ENCODE data around the gene BDKRB1. TPM values are rescaled to one million over a fixed set of nuclear protein-coding genes. Genes with fewer than 3 reads are reported as not detected.
"Not testable (repeated sequence)": the region's sequence is repeated elsewhere in the genome, so short reads cannot be mapped to it uniquely, and the experiment has no call there.

Gene BDKRB1
- total RNA-seq, 2 experiments from 2014 or later = not detected

DNA sequence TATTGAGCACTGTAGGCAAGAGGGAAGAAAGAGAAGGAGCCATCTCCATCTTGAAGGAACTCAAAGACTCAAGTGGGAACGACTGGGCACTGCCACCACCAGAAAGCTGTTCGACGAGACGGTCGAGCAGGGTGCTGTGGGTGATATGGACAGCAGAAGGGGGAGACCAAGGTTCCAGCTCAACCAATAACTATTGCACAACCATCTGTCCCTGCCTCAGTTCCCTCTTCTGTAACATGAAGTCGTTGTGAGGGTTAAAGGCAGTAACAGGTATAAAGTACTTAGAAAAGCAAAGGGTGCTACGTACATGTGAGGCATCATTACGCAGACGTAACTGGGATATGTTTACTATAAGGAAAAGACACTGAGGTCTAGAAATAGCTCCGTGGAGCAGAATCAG is 13.9 kb upstream of the BDKRB1 start:
- CTCF ChIA-PET = no interaction called here
- Mint-ChIP-seq H3K4me1 (no peaks in the 10 kb centered on the region), H3K9me3 (no peaks in the 10 kb centered on the region), H3K27ac (no peak overlapping the region), H3K27me3 (no peaks in the 10 kb centered on the region), H3K36me3 (ENCODE audit: low read depth) (no peaks in the 10 kb centered on the region), H3K4me3 (no peak overlapping the region)
- POLR2A ChIA-PET = no interaction called here
- no peak for DNase-seq

DNA sequence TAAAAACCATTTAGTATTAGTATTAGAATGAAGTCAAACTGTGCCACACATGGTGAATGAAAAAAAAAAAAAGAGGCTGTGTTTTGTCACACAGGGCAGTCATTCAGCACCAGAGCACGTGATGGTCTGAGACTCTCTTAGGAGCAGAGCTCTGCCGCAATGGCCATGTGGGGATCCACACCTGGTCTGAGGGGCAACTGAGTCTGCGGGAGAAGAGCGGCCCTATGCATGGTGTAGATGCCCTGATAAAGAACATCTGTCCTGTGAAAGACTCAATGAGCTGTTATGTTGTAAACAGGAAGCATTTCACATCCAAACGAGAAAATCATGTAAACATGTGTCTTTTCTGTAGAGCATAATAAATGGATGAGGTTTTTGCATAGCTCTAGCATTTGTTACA is 12.2 kb upstream of the BDKRB1 start:
- Mint-ChIP-seq H3K4me3 (no peak overlapping the region), H3K9me3 (no peaks in the 10 kb centered on the region), H3K36me3 (ENCODE audit: low read depth) (no peaks in the 10 kb centered on the region), H3K4me1 (no peaks in the 10 kb centered on the region), H3K27ac (no peak overlapping the region), H3K27me3 (no peaks in the 10 kb centered on the region)
- ChIA-PET POLR2A (no interaction called here), CTCF (no interaction called here)
- DNase-seq = no peak

DNA sequence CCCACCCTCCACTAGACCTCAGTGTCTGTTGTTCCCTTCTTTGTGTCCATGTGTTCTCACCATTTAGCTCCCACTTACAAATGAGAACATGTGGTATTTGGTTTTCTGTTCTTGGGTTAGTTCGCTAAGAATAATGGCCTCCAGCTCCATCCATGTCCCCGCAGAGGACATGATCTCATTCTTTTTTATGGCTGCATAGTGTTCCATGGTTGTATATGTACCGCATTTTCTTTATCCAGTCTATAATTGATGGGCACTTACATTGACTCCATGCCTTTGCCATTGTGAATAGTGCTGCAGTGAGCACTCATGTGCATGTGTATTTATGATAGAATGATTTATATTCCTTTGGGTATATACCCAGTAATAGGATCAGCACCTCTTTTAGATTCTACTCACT is 10.9 kb upstream of the BDKRB1 start:
- H3K27me3 Mint-ChIP-seq; H3K4me1 Mint-ChIP-seq; H3K36me3 Mint-ChIP-seq (ENCODE audit: low read depth); POLR2A ChIA-PET; DNase-seq; H3K4me3 Mint-ChIP-seq; H3K27ac Mint-ChIP-seq; H3K9me3 Mint-ChIP-seq; CTCF ChIA-PET: not testable (repeated sequence)

DNA sequence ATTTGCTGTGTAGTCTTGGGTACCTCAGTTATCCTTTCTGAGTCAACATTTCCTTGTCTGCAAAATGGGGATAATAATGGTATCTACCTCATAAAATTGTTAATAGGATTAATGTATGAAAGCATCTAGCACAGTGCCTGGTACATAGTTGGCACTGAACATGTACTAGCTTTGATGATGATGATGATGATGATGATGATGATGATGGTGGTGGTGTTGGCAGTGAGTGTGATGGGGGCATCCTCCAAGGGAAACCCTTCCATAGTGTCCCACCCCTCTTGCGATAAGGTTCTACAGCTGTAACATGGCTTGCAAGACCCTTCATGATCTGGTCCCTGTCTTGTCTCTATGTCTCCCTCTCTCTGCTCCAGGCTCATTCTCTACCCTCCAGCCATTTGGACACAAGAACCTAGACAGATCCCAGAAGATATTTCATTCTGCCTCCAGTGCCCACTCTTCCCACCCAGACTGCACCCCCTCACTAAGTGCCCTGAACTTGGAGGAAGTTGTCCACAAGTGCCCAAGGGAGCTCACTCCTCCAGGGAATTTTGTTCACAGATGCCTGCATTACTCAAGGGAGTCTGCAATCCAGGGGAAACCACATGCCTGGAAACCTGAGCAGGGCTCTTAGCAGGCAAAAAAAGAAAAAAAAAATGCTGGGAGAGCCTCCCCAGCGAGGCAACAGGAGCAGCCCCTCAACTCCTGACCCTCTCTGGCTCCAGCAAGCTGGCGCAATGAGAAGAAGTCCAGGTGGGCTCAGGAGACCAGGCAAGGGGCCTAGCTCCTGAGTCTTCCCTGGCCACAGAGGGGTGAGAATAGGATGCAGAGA is 10.1 kb upstream of the BDKRB1 start:
- CTCF ChIA-PET = interaction anchor here (1.3 kb wide), 1 partner anchor 28 kb away, joined by 4 read pairs; no protein-coding TSS in a partner anchor
- Mint-ChIP-seq H3K27ac (no peak overlapping the region), H3K4me3 (no peak overlapping the region), H3K36me3 (ENCODE audit: low read depth) (no peaks in the 10 kb centered on the region), H3K4me1 (no peaks in the 10 kb centered on the region), H3K9me3 (no peaks in the 10 kb centered on the region), H3K27me3 (peaks cover 3% of the 10 kb centered on the region)
- no peak for DNase-seq
- POLR2A ChIA-PET = no interaction called here

DNA sequence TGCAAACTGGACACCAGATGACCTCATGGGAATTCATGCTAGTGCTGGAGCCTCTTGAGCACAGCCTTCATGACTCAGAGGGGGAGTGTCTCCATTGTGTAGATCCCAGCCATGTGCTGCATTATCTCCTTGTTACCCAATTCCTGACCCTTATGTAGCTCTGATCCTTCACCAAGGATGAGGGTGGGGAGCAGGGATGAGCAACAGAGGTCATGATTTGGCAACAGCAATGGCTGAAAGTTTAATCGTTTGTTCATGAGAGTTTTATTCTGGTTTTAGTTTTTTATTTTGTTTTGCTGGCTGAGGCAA is 9.5 kb upstream of the BDKRB1 start:
- H3K4me3 Mint-ChIP-seq = no peak overlapping the region

DNA sequence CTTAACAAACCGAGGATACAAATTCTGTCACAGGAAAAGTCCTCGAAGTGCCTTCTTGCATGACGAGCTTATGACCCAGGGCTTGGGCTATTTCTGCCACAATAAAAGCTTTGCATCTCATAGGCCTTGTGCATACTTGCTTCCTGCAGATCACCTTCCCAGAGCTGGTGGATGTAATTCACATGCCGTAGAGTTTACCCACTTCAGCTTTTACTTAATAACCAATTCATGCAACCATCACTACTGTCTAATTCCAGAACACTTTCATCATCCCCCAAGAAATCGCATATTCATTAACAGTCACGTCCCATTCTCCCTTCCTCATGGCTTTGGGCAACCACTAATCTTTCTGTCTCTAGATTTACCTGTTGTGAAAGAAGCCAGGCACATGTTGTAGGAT is 9.0 kb upstream of the BDKRB1 start:
- Mint-ChIP-seq H3K4me1 (no peaks in the 10 kb centered on the region), H3K4me3 (no peak overlapping the region), H3K9me3 (no peaks in the 10 kb centered on the region), H3K27me3 (peaks cover 5% of the 10 kb centered on the region), H3K27ac (no peak overlapping the region), H3K36me3 (ENCODE audit: low read depth) (no peaks in the 10 kb centered on the region)
- ChIA-PET CTCF (interaction anchor here (1.3 kb wide), 1 partner anchor 27 kb away, joined by 4 read pairs; no protein-coding TSS in a partner anchor), POLR2A (no interaction called here)
- no peak for DNase-seq

More for the DNA sequence above, 9.5 kb upstream of the BDKRB1 start:
- Mint-ChIP-seq H3K27me3 (peaks cover 4% of the 10 kb centered on the region), H3K4me1 (no peaks in the 10 kb centered on the region), H3K36me3 (ENCODE audit: low read depth) (no peaks in the 10 kb centered on the region), H3K27ac (no peak overlapping the region), H3K9me3 (no peaks in the 10 kb centered on the region)
- POLR2A ChIA-PET = no interaction called here
- DNase-seq = no peak
- CTCF ChIA-PET = interaction anchor here (1.3 kb wide), 1 partner anchor 27 kb away, joined by 4 read pairs; no protein-coding TSS in a partner anchor

DNA sequence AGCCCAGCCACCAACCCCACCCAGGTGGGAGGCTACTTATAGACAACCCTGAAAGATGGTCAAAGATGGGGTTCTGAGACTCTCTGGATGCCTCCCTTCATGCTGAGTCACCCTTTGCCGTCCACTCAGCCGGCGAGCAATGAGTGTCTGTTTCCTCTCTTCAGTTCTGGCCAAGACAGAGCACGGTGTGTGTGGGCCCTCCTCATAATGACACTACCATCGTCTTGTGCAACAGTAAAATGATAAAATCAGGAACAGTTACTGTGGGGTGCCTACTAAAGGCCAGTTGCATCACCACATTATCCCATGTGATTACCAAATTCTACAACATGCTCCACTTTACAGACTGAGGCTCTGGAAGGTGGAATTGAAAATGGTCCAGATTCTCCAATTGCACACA is 7.0 kb upstream of the BDKRB1 start:
- no peak overlapping the region for H3K27ac Mint-ChIP-seq
- CTCF ChIA-PET = no interaction called here
- DNase-seq = no peak
- peaks cover 5% of the 10 kb centered on the region for H3K27me3 Mint-ChIP-seq
- POLR2A ChIA-PET = no interaction called here
- no peaks in the 10 kb centered on the region for H3K9me3 Mint-ChIP-seq
- H3K4me3 Mint-ChIP-seq = no peak overlapping the region
- H3K36me3 Mint-ChIP-seq (ENCODE audit: low read depth) = no peaks in the 10 kb centered on the region
- H3K4me1 Mint-ChIP-seq = no peaks in the 10 kb centered on the region

DNA sequence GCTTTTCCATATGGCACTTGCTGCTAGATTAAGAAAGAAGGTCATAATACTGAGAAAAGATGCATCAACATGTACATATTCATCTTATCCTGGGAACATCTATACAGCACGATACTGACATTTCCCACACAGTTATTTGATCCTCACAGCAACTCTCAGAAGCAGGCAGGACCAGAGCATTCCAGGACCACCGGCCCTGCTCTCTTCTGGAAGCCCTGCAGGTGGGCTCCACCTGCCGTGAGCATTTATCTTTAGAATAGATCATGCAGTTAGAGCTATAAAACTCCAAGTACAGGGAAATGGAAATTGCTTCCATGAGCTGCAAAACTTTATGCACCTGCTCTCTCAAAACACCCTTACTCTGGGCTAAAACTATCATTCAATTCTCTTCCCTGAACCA is 5.5 kb upstream of the BDKRB1 start:
- H3K36me3 Mint-ChIP-seq (ENCODE audit: low read depth) = no peaks in the 10 kb centered on the region
- H3K4me3 Mint-ChIP-seq = no peak overlapping the region
- no peaks in the 10 kb centered on the region for H3K4me1 Mint-ChIP-seq
- no peak for DNase-seq
- H3K27ac Mint-ChIP-seq = no peak overlapping the region
- H3K27me3 Mint-ChIP-seq = peaks cover 5% of the 10 kb centered on the region
- CTCF ChIA-PET = no interaction called here
- H3K9me3 Mint-ChIP-seq = no peaks in the 10 kb centered on the region
- POLR2A ChIA-PET = no interaction called here

DNA sequence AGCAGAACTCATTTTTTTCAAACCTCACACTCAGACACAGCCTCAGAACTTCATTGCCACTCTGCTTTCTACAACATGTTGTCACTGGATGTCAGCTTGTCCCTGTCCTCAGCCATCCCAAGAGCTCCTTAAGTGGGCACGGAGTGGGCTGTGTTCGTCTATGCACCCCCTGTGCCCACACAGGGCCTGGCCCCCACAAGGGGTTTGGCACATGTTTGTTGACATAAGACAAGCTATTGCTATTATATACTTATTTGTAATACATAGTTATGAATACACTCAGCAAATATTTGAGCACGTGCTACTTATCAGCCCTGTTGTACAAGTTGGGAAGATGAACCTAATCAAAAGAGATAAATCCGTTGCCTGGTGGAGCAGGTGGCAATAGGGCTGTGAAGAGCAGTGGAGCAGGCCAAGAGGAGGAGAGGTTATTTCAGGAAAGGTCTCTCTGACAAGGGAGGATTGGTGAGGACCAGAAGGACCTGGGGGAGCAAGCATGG is 4.3 kb upstream of the BDKRB1 start:
- H3K4me3 Mint-ChIP-seq = no peak overlapping the region
- H3K27me3 Mint-ChIP-seq = peaks cover 5% of the 10 kb centered on the region
- DNase-seq = no peak
- no peaks in the 10 kb centered on the region for H3K36me3 Mint-ChIP-seq (ENCODE audit: low read depth)
- POLR2A ChIA-PET = no interaction called here
- H3K27ac Mint-ChIP-seq = no peak overlapping the region
- CTCF ChIA-PET = no interaction called here
- H3K9me3 Mint-ChIP-seq = no peaks in the 10 kb centered on the region
- no peaks in the 10 kb centered on the region for H3K4me1 Mint-ChIP-seq

DNA sequence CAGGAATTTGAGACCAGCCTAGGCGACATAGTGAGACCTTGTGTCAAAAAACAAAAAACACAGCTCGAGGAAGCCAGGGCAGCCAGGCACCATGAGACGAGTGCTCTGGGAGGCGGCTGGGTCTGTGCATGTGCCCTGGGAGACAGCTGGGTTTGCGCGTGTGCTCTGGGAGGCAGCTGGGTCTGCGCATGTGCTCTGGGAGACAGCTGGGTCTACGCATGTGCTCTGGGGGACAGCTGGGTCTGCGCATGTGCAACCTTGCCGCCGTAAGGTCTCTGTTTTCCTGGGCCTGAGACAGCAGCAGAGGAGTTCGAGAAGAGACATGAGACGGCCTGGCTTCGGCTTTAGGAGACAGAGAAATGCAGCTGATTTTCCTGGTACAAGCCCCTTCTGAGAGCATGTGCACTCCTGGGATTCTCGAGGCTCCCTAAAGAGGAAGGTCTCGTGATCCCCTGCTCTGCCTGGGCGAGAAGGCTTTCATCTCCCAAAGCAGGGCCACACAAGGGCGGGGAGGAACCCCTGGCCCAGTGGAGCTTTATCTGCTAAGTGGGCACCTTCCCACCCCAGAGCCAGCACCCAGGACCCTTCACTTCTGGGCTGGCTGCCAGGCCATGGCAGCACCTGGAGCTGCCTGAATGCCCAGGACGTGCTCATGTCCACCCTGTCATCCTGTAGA is 3.5 kb upstream of the BDKRB1 start:
- DNase-seq = no peak
- H3K9me3 Mint-ChIP-seq = no peaks in the 10 kb centered on the region
- CTCF ChIA-PET = no interaction called here
- H3K4me3 Mint-ChIP-seq = no peak overlapping the region
- no peaks in the 10 kb centered on the region for H3K36me3 Mint-ChIP-seq (ENCODE audit: low read depth)
- H3K27me3 Mint-ChIP-seq = peaks cover 7% of the 10 kb centered on the region
- no peak overlapping the region for H3K27ac Mint-ChIP-seq
- POLR2A ChIA-PET = no interaction called here
- H3K4me1 Mint-ChIP-seq = no peaks in the 10 kb centered on the region

DNA sequence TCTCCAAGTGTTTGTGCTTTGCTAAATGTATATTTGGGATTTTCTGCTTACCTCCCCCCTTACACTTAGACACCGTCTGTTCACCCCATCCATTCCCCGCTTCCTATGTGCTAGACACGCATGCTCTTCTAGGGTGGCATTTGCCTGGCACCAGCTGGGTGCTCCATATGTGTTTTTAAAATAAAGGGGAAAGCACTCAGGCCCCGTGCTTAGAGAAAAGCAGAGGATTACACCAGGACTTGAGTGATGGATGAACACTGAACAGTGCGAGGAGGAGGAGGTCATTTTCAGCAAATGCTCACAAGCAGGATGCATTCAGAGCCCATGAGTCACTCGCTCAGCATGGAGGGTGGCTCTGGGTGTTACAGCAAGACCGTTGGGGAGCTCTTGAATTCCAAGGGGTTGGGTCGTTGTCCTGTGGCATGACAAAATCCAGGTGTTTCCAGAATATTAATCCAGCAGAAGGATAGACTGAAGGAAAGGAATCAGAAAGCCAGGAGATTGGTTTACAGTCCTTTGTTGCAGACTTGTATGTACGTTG is 2.9 kb upstream of the BDKRB1 start:
- H3K27me3 Mint-ChIP-seq = peaks cover 7% of the 10 kb centered on the region

DNA sequence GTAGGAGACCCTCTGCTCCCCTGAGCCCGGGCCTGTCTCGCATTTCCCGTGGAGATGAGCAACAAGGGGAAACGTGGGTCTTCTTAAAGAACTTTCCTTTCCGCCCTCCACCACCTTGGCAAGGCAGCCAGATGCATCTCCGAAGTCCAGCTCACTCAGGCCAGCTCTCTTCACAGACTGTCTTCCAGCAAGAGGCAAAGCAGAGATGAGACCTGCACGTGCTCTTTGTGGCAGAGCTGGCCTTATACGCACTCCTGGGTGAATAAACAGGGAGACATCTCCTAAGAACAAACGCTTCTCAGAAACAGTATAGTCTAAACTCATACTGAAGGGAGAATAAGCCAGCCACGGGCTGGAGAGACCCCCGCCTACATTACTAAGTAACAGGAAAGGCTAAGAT is 1.3 kb upstream of the BDKRB1 start:
- H3K4me3 Mint-ChIP-seq = no peak overlapping the region
- no peaks in the 10 kb centered on the region for H3K9me3 Mint-ChIP-seq
- POLR2A ChIA-PET = no interaction called here
- no peak for DNase-seq
- peaks cover 6% of the 10 kb centered on the region for H3K27me3 Mint-ChIP-seq
- CTCF ChIA-PET = no interaction called here
- no peak overlapping the region for H3K27ac Mint-ChIP-seq
- no peaks in the 10 kb centered on the region for H3K4me1 Mint-ChIP-seq
- no peaks in the 10 kb centered on the region for H3K36me3 Mint-ChIP-seq (ENCODE audit: low read depth)

More for the DNA sequence above, 2.9 kb upstream of the BDKRB1 start:
- no peak overlapping the region for H3K4me3 Mint-ChIP-seq
- no peaks in the 10 kb centered on the region for H3K36me3 Mint-ChIP-seq (ENCODE audit: low read depth)
- H3K9me3 Mint-ChIP-seq = no peaks in the 10 kb centered on the region
- DNase-seq = no peak
- ChIA-PET POLR2A (no interaction called here), CTCF (interaction anchor here (0.6 kb wide), 1 partner anchor 159 kb away, joined by 3 read pairs; no protein-coding TSS in a partner anchor)
- H3K4me1 Mint-ChIP-seq = no peaks in the 10 kb centered on the region
- H3K27ac Mint-ChIP-seq = no peak overlapping the region

DNA sequence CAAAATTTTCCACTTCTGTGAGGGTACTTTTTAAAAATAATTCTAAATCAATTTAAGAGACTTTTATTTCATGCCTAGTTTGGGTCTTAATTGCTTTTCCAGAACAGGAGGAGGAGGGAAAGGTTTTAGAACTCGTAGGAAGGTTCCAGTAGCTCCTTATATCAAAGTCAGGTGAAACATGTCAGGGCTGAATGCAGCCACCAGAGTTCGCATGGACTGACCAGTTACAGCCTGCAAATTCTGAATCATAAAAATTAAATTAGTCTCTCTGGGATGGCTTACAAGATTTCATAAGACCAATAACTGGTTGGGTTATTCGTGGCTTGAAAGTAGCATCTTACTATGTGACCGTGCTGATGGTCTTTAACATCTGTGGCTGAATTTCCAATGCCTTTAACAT is 397 bp downstream of the BDKRB1 start:
- no peaks in the 10 kb centered on the region for H3K36me3 Mint-ChIP-seq (ENCODE audit: low read depth)
- CTCF ChIA-PET = no interaction called here
- H3K4me1 Mint-ChIP-seq = no peaks in the 10 kb centered on the region
- peaks cover 12% of the 10 kb centered on the region for H3K27me3 Mint-ChIP-seq
- H3K9me3 Mint-ChIP-seq = no peaks in the 10 kb centered on the region
- POLR2A ChIA-PET = no interaction called here
- H3K27ac Mint-ChIP-seq = no peak overlapping the region
- DNase-seq = no peak
- H3K4me3 Mint-ChIP-seq = no peak overlapping the region
